Upper lobe of left lung (tissue), 6 donors: ENCODE data around the gene RNF215. TPM values are rescaled to one million over a fixed set of nuclear protein-coding genes. Genes with fewer than 3 reads are reported as not detected.

Source experiments
- ATAC-seq, 2 donors: fragments of 200-7000 bp; cut with Tn5 transposase; one replicate each; pipeline ENCODE4 v1.9.1; 2022; ENCODE audit warnings: mild to moderate bottlenecking in 2 of 2, moderate library complexity in 2 of 2; ENCODE audit not compliant: low FRiP score in 2 of 2
- DNase-seq, 2 donors: peaks; one replicate each; pipeline ENCODE4 v3.0.0-alpha.2; 2019 to 2020
- H3K27ac ChIP-seq, 4 donors: fragments of 200-600 bp; sonication (generic); one replicate each; pipeline ENCODE4 v1.5.1; 2016 to 2019
- H3K27me3 ChIP-seq, 4 donors: fragments of 200-600 bp; sonication (generic); one replicate each; pipeline ENCODE4 v1.5.1; 2017 to 2019
- H3K36me3 ChIP-seq, 4 donors: fragments of 200-600 bp; sonication (generic); one replicate each; pipeline ENCODE4 v1.5.1; 2016 to 2019
- H3K4me1 ChIP-seq, 4 donors: fragments of 200-600 bp; sonication (generic); one replicate each; pipeline ENCODE4 v1.5.1; 2018 to 2019
- H3K4me3 ChIP-seq, 4 donors: fragments of 200-600 bp; sonication (generic); one replicate each; pipeline ENCODE4 v1.5.1; 2017 to 2019; ENCODE audit warnings: mild to moderate bottlenecking in 2 of 4, moderate library complexity in 1 of 4
- H3K9me3 ChIP-seq, 4 donors: fragments of 200-600 bp; sonication (generic); one replicate each; pipeline ENCODE4 v1.5.1; 2018 to 2019
- EP300 ChIP-seq, 4 donors: sonication (generic); formaldehyde crosslinking; IDR thresholded peaks; one replicate each; pipeline ENCODE4 v1.5.1; 2017; ENCODE audit warnings: antibody characterized with exemption in 4 of 4, control low read depth in 2 of 4
- POLR2A ChIP-seq, 4 donors: fragments of 450-650 bp; IDR thresholded peaks; one replicate each; pipeline ENCODE4 v1.5.1; 2016 to 2017; ENCODE audit warnings: antibody characterized with exemption in 4 of 4, mild to moderate bottlenecking in 2 of 4
- POLR2AphosphoS5 ChIP-seq, 2 donors: sonication (generic); formaldehyde crosslinking; IDR thresholded peaks; one replicate each; pipeline ENCODE4 v1.5.1; 2017; ENCODE audit warnings: antibody characterized with exemption in 2 of 2
- WGBS, 2 donors: methylation state at CpG; one replicate each; pipeline ENCODE4 v1.1.5; 2017 to 2018; 5-methylcytosine and 5-hydroxymethylcytosine counted together
- total RNA-seq, 6 donors: library from RNA; depleted of rRNA in 4 of 6; stranded (reverse); fragments of >200 nt in 4 of 6; gene quantifications; one replicate each; pipeline versions ENCODE4 v1.1.0 to v1.2.1, GENCODE V29; 2016 to 2021
- TF ChIP-seq, protein P1 (sequence below), 6 experiments: fragments of 450-650 bp in 4 of 6; fragments of 200-600 bp in 2 of 6; sonication (generic) in 2 of 6; IDR thresholded peaks; one replicate each; pipeline ENCODE4 v1.5.1; 2016 to 2019; ENCODE audit warnings: antibody characterized with exemption in 6 of 6
- donor health status: DM: no; HTN: no; CAD: no; lungs with moderate emphysema.
- donor health status: DM: no; HTN: yes; CAD: no; lungs with severe emphysema.

Gene RNF215
- total RNA-seq, 6 donors from 2014 or later: 9.3 to 30.3 (median 16.5) TPM

DNA sequence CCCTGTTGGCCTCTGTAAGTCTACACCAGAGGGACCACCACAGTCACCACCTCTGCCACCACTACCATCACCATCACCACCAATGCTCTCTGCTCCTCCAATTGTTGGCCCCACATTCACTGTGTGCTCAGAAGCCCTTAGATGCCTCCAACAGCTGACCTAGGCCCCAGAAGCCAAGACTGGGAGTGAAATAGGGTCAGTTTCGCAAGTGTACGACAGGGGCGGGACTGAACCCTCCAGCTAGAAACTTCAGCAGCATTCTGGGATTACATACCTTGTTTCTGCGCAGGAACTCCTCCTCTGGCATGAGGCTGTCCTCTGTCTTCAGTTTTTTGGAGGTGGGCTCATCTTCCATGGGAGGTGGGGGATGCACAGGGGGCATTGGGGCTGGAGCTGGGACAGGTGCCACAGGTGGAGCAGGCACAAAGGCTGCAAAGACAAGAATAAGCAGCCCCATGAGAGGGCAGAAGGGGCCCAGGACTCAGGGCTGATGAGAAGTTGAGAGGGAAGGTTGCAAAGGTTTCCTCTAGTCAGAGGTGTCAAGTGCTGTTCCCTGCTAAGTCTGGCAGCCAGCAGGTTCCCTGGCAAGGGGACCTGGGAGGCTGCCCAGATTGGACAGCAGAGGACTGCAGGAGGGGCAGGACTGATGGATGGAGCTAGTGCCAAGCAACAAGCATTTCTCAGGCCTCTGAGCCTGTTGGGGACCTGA is 50.3 kb downstream of the RNF215 start:
- Histone ChIP-seq H3K9me3 (no peaks in the 10 kb centered on the region), H3K4me3 (no peak overlapping the region), H3K27ac (no peak overlapping the region), H3K4me1 (no peaks in the 10 kb centered on the region), H3K36me3 (peaks cover 79 to 100% (median 97%) of the 10 kb centered on the region in 4 donors), H3K27me3 (no peaks in the 10 kb centered on the region)
- DNase-seq: no peak
- no peak for ATAC-seq
- 88 to 92% methylated on average over 4 of the region's 4 CpGs for WGBS, 2 donors
- no peak for TF ChIP-seq POLR2A (IDR thresholded peaks at IDR 0.05)
- no peak for TF ChIP-seq EP300 (IDR thresholded peaks at IDR 0.05)
- no peak for TF ChIP-seq POLR2AphosphoS5 (IDR thresholded peaks at IDR 0.05)
- TF ChIP-seq, protein P1, sequence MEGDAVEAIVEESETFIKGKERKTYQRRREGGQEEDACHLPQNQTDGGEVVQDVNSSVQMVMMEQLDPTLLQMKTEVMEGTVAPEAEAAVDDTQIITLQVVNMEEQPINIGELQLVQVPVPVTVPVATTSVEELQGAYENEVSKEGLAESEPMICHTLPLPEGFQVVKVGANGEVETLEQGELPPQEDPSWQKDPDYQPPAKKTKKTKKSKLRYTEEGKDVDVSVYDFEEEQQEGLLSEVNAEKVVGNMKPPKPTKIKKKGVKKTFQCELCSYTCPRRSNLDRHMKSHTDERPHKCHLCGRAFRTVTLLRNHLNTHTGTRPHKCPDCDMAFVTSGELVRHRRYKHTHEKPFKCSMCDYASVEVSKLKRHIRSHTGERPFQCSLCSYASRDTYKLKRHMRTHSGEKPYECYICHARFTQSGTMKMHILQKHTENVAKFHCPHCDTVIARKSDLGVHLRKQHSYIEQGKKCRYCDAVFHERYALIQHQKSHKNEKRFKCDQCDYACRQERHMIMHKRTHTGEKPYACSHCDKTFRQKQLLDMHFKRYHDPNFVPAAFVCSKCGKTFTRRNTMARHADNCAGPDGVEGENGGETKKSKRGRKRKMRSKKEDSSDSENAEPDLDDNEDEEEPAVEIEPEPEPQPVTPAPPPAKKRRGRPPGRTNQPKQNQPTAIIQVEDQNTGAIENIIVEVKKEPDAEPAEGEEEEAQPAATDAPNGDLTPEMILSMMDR (IDR thresholded peaks at IDR 0.05): no peak

DNA sequence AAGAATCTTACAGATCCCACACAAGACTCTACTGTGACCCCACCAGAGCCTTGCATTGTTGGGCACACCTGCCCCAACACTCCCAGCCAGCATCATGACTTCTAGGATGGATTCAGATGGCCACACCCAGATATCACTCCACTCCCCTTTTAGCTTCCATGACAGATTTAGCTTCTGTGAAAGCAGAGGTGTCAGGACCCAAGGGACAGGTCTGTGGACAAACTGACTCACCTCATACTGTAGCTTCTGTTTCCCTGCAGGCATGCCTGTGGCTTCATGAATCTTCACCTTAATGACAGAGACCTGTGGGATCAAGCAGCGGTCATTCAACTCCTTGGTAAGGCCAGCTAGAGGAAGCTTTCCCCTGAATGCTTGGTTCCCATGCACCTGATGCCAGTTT is 52.0 kb downstream of the RNF215 start:
- no peak overlapping the region for H3K27ac ChIP-seq
- 100% methylated on average over 1 of the region's 1 CpG for WGBS, 2 donors
- peaks cover 65 to 94% (median 88%) of the 10 kb centered on the region in 4 donors for H3K36me3 ChIP-seq
- H3K4me1 ChIP-seq: no peaks in the 10 kb centered on the region
- H3K4me3 ChIP-seq: no peak overlapping the region
- no peaks in the 10 kb centered on the region for H3K27me3 ChIP-seq
- TF ChIP-seq EP300 (IDR thresholded peaks at IDR 0.05) (no peak), POLR2A (IDR thresholded peaks at IDR 0.05) (no peak), POLR2AphosphoS5 (IDR thresholded peaks at IDR 0.05) (no peak)
- TF ChIP-seq, protein P1 (IDR thresholded peaks at IDR 0.05): no peak
- DNase-seq (no peak), ATAC-seq (no peak)
- H3K9me3 ChIP-seq: no peaks in the 10 kb centered on the region

DNA sequence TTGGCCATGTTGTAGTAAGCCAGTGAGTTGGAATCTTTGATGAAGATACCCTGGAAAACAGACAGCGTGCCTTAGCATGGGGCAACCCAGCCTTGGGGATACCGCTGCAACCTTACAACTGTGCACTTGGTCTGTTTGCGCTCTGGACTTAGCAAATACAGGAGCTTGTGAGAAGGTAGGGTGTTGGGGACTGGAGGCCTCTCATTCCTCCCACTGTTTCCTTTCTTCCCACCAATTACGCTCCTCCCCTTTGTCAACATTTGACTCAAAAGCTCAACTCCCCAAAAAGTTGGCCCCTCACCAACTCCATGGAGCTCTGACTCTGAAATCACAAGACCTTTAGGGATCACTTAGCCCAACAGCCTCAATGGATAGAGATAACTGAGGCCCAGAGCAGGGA is 52.6 kb downstream of the RNF215 start:
- Histone ChIP-seq H3K27ac (no peak overlapping the region), H3K36me3 (peaks cover 59 to 90% (median 82%) of the 10 kb centered on the region in 4 donors), H3K4me3 (no peak overlapping the region), H3K9me3 (no peaks in the 10 kb centered on the region), H3K27me3 (no peaks in the 10 kb centered on the region), H3K4me1 (no peaks in the 10 kb centered on the region)
- DNase-seq: no peak
- 84% methylated on average over 4 of the region's 4 CpGs for WGBS, 2 donors
- TF ChIP-seq POLR2A (IDR thresholded peaks at IDR 0.05) (no peak), EP300 (IDR thresholded peaks at IDR 0.05) (no peak), POLR2AphosphoS5 (IDR thresholded peaks at IDR 0.05) (no peak)
- TF ChIP-seq, protein P1 (IDR thresholded peaks at IDR 0.05): no peak
- ATAC-seq: no peak

DNA sequence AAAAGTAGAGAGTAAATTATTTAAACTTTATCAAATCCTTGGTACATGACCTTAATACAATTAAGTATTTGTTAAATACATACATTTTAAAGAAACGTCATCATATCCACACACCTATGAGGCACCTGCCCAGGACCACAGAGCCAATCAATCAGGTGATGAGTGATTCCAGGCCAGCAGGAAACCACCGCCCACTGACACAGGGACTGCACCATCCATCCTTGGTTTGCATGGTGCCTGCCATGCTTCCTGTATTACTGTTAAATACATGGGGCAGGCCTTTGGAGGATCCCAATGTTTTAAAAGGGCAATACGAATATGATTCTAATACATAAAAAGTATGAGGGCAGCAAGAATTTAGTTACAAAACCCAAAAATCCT is 53.5 kb downstream of the RNF215 start:
- WGBS, 2 donors: 92 to 93% methylated on average over 3 of the region's 3 CpGs
- no peak for ATAC-seq
- Histone ChIP-seq H3K27ac (no peak overlapping the region), H3K4me1 (no peaks in the 10 kb centered on the region), H3K9me3 (no peaks in the 10 kb centered on the region), H3K4me3 (no peak overlapping the region), H3K27me3 (no peaks in the 10 kb centered on the region), H3K36me3 (peaks cover 51 to 82% (median 72%) of the 10 kb centered on the region in 4 donors)
- no peak for DNase-seq
- TF ChIP-seq EP300 (IDR thresholded peaks at IDR 0.05) (no peak), POLR2A (IDR thresholded peaks at IDR 0.05) (no peak), POLR2AphosphoS5 (IDR thresholded peaks at IDR 0.05) (no peak)
- TF ChIP-seq, protein P1 (IDR thresholded peaks at IDR 0.05): no peak
